Loucy (cell line): ENCODE results near the gene SMIM13.

Source experiments
- H2AFZ ChIP-seq: fragments of 200-600 bp; sonication (generic); 2 replicates; pipeline ENCODE4 v1.6.0; 2016; ENCODE audit warnings: antibody characterized with exemption, mild to moderate bottlenecking, low read length, moderate library complexity
- H3F3A ChIP-seq: fragments of 200-600 bp; 2 replicates; pipeline ENCODE4 v1.6.0; 2016; ENCODE audit warnings: antibody characterized with exemption, low read depth, mild to moderate bottlenecking
- H3K27me3 ChIP-seq: fragments of 200-600 bp; sonication (generic); 2 replicates; pipeline ENCODE4 v1.6.1; 2014; ENCODE audit warnings: low read length, mild to moderate bottlenecking; ENCODE audit not compliant: insufficient read depth, poor library complexity, severe bottlenecking
- H3K36me3 ChIP-seq: fragments of 200-600 bp; sonication (generic); 2 replicates; pipeline ENCODE4 v1.6.1; 2016; ENCODE audit warnings: low read length; ENCODE audit not compliant: insufficient read depth
- H3K4me1 ChIP-seq: fragments of 200-600 bp; sonication (generic); 2 replicates; pipeline ENCODE4 v1.5.1; 2014; ENCODE audit warnings: low read length, mild to moderate bottlenecking; ENCODE audit not compliant: insufficient read depth, poor library complexity, severe bottlenecking
- H3K4me2 ChIP-seq: fragments of 200-600 bp; sonication (generic); 2 replicates; pipeline ENCODE4 v1.6.0; 2014; ENCODE audit warnings: antibody characterized with exemption, low read length, low read depth, mild to moderate bottlenecking; ENCODE audit not compliant: poor library complexity, severe bottlenecking
- H3K4me3 ChIP-seq: fragments of 200-600 bp; sonication (generic); 2 replicates; pipeline ENCODE4 v1.5.1; 2014; ENCODE audit warnings: low read length, mild to moderate bottlenecking, mixed read lengths; ENCODE audit not compliant: poor library complexity, severe bottlenecking
- H3K79me2 ChIP-seq: fragments of 200-600 bp; sonication (generic); 2 replicates; pipeline ENCODE4 v1.6.1; 2014; ENCODE audit warnings: low read length; ENCODE audit not compliant: insufficient read depth
- H3K9ac ChIP-seq: fragments of 200-600 bp; sonication (generic); 2 replicates; pipeline ENCODE4 v1.6.0; 2014; ENCODE audit warnings: mild to moderate bottlenecking, low read depth, low read length, moderate library complexity; ENCODE audit not compliant: poor library complexity, severe bottlenecking
- H3K9me2 ChIP-seq: fragments of 200-600 bp; sonication (generic); replicated peaks from 2 replicates; pipeline ENCODE4 v1.6.1; 2016; ENCODE audit warnings: low read depth, low read length, mixed read lengths
- H3K9me3 ChIP-seq: fragments of 200-600 bp; sonication (generic); 2 replicates; pipeline ENCODE4 v1.6.1; 2014; ENCODE audit warnings: mild to moderate bottlenecking, antibody characterized with exemption, low read length, low read depth; ENCODE audit not compliant: insufficient read depth
- H4K20me1 ChIP-seq: fragments of 200-600 bp; sonication (generic); 2 replicates; pipeline ENCODE4 v1.6.0; 2014; ENCODE audit warnings: antibody characterized with exemption, low read length, mild to moderate bottlenecking; ENCODE audit not compliant: insufficient read depth, poor library complexity, severe bottlenecking
- EZH2phosphoT487 ChIP-seq: fragments of 200-600 bp; IDR thresholded peaks from 2 replicates; pipeline ENCODE4 v1.6.1; 2018; ENCODE audit warnings: antibody characterized with exemption, mild to moderate bottlenecking, moderate library complexity, borderline replicate concordance
- TF ChIP-seq, protein P1 (sequence below): fragments of 200-600 bp; sonication (generic); conservative IDR thresholded peaks from 2 replicates; pipeline ENCODE4 v1.5.1; 2014; ENCODE audit warnings: mild to moderate bottlenecking, antibody characterized with exemption, low read length

SMIM13 gene

DNA sequence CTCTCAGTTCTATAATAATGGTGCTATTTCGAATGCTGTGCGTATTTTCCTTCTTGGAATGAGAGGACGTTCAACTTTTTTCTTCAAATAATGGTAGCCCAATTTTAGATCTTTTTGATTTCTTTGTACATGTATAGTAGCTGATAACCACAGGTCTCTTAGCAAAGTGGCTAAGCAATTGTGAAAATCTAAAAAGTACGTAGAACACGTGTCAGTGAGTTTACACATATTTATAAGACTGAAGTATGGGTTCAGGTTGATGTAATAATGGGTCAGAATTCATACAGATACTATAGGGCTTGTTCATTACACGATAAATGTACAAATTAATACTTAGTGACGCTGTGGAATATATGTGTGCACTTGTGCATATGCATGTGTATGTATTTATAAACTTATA, 1.3 kb downstream of the SMIM13 start:
- peaks cover 59% of the 10 kb centered on the region for H3K79me2 ChIP-seq
- TF ChIP-seq, protein P1, sequence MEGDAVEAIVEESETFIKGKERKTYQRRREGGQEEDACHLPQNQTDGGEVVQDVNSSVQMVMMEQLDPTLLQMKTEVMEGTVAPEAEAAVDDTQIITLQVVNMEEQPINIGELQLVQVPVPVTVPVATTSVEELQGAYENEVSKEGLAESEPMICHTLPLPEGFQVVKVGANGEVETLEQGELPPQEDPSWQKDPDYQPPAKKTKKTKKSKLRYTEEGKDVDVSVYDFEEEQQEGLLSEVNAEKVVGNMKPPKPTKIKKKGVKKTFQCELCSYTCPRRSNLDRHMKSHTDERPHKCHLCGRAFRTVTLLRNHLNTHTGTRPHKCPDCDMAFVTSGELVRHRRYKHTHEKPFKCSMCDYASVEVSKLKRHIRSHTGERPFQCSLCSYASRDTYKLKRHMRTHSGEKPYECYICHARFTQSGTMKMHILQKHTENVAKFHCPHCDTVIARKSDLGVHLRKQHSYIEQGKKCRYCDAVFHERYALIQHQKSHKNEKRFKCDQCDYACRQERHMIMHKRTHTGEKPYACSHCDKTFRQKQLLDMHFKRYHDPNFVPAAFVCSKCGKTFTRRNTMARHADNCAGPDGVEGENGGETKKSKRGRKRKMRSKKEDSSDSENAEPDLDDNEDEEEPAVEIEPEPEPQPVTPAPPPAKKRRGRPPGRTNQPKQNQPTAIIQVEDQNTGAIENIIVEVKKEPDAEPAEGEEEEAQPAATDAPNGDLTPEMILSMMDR: no peak
- TF ChIP-seq EZH2phosphoT487: no peak
- H3K4me1 ChIP-seq: peaks cover 38% of the 10 kb centered on the region
- peaks cover 21% of the 10 kb centered on the region for H4K20me1 ChIP-seq
- no peaks in the 10 kb centered on the region for H3K9me2 ChIP-seq
- no peaks in the 10 kb centered on the region for H3F3A ChIP-seq
- no peak overlapping the region for H2AFZ ChIP-seq
- H3K4me3 ChIP-seq: peak overlapping the region; percentile 86
- H3K9ac ChIP-seq: peak overlapping the region; percentile 80
- no peaks in the 10 kb centered on the region for H3K36me3 ChIP-seq
- H3K9me3 ChIP-seq: no peaks in the 10 kb centered on the region
- H3K27me3 ChIP-seq: no peaks in the 10 kb centered on the region
- peak overlapping the region; percentile 92 for H3K4me2 ChIP-seq

DNA sequence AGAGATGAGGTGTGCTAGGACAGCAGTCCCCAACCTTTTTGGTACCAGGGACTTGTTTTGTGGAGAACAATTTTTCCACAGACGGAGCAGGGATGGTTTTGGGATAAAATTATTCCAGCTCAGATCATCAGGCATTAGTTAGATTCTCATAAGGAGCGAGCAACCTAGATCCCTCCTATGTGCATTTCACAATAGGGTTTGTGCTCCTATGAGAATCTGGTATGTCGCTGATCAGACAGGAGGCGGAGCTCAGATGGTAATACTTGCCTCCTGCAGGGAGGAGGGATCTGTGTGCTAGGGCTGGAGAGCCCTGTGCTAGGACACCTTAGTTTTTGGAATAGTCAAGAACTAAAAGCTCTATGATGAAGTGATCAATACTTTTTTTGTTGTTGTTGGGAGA, 2.5 kb downstream of the SMIM13 start:
- Histone ChIP-seq H4K20me1 (peaks cover 21% of the 10 kb centered on the region), H3F3A (no peaks in the 10 kb centered on the region), H3K4me3 (peak overlapping the region; percentile 86), H3K9me3 (0 out of 2 replicates have a peak, but pooled peaks cover 3% of the 10 kb centered on the region), H3K27me3 (no peaks in the 10 kb centered on the region), H3K9ac (peak overlapping the region; percentile 80), H3K36me3 (no peaks in the 10 kb centered on the region), H3K4me2 (peak overlapping the region; percentile 92), H3K4me1 (peaks cover 38% of the 10 kb centered on the region), H2AFZ (no peak overlapping the region), H3K79me2 (peaks cover 70% of the 10 kb centered on the region), H3K9me2 (no peaks in the 10 kb centered on the region)
- no peak for TF ChIP-seq EZH2phosphoT487
- TF ChIP-seq, protein P1: no peak

DNA sequence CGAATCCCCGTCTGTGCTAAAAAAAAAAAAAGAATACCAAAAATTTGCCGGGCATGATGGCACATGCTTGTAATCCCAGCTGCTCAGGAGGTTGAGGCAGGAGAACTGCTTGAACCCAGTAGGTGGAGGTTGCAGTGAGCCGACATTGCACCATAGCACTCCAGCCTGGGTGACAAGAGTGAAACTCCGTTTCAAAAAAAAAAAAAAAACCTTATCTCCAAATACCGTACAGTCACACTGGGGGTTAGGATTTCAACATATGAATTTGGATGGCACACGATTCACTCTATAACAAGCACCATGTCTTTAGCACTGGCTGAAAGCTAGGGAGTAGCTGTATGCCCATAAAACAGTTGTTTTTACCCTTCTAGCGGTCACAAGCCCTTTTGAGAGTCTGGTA, 3.8 kb downstream of the SMIM13 start:
- no peak overlapping the region for H2AFZ ChIP-seq
- no peaks in the 10 kb centered on the region for H3K9me2 ChIP-seq
- peak overlapping the region; percentile 34 for H3K9ac ChIP-seq
- peaks cover 41% of the 10 kb centered on the region for H3K4me1 ChIP-seq
- H3K36me3 ChIP-seq: no peaks in the 10 kb centered on the region
- H3K79me2 ChIP-seq: peaks cover 84% of the 10 kb centered on the region
- H3K9me3 ChIP-seq: 0 out of 2 replicates have a peak, but pooled peaks cover 3% of the 10 kb centered on the region
- peak overlapping the region; percentile 92 for H3K4me2 ChIP-seq
- TF ChIP-seq, protein P1: no peak
- TF ChIP-seq EZH2phosphoT487: no peak
- peaks cover 23% of the 10 kb centered on the region for H4K20me1 ChIP-seq
- peak overlapping the region; percentile 41 for H3K4me3 ChIP-seq
- H3F3A ChIP-seq: no peaks in the 10 kb centered on the region
- no peaks in the 10 kb centered on the region for H3K27me3 ChIP-seq
